ENCODE results near the gene AEBP2.
"Not testable (repeated sequence)": the region's sequence is repeated elsewhere in the genome, so short reads cannot be mapped to it uniquely, and the experiment has no call there.

AEBP2 gene

DNA sequence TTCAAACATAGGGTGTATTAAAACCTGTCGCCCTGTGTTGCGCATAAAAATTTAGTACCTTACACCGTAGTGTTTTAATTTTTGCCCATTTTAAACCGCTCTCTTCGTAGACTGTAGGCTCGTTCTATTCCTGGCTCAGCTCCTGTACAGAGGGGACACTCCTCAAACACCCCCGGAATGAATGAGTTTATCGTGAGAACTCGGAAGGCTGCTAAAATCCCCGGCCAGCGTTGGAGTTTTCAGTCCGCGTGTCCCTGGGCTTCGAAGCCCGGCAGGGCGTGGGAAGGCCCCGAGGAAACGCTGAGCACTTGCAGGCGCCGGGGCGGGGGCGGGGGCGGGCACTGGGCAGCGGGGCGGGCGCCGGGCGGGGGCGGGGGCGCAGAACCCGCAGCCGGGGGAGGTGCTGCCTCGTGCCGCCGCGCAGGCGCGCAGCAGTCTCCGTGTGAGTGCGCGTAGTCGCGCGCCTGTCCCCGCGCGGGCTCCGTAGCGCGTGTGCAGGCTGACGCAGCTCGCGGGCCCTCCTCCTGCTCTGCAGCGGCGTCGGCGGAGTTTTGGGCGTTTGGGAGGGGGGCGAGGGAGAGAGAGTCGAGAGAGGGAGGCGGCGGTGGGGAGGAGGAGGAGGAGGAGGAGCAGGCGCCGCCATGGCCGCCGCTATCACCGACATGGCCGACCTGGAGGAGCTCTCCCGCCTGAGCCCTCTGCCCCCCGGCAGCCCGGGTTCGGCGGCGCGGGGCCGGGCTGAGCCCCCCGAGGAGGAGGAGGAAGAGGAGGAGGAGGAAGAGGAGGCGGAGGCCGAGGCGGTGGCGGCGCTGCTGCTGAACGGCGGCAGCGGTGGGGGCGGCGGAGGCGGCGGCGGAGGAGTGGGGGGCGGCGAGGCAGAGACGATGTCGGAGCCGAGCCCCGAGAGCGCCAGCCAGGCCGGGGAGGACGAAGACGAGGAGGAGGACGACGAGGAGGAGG lies at the start of gene AEBP2:
AEBP2 (plus strand) TSS at position 434 of the 960 bp plus-strand sequence; CDS start at position 642, 208 bp downstream.
- FAIRE-seq = no peak

GRCh38 chr12:19390051-19390598 lies 49.2 kb upstream of the AEBP2 start:
- FAIRE-seq = no peak

DNA sequence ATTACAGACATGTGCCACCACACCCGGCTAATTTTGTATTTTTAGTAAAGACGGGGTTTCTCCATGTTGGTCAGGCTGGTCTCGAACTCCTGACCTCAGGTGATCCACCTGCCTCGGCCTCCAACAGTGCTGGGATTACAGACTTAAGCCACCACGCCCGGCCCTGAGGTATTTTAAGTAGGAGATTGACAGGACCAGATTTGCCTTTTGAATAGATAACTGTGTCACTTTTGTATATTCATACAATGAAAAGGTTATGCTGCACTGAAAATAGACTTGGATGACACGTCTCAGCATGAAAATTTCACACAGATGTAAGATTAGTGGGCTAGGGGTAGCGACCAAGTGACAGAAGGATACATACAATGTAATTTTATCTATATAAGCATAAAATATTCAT lies 46.6 kb upstream of the AEBP2 start:
- not testable (repeated sequence) for FAIRE-seq

- no peak for FAIRE-seq
Measured at GRCh38 chr12:19394385-19394784, 44.9 kb upstream of the AEBP2 start.

DNA sequence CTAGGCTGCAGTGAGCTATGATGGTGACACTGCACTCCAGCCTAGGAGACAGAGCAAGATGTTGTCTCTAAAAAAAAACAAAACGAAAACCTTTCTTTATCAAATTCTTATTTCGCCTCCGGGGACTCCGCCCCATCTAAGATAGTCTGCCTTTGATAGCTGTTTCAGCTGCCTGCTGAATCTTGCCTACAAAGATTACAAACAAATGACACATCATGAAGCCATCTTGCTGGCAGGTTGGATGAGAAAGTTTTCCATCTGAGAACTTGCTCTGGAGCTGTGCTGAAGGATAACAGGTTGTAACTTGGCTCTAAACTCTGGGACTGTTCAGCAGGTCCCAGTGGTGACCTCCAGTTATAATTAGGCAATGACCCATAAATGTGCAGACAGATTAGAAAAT lies 41.8 kb upstream of the AEBP2 start:
- FAIRE-seq = no peak

DNA sequence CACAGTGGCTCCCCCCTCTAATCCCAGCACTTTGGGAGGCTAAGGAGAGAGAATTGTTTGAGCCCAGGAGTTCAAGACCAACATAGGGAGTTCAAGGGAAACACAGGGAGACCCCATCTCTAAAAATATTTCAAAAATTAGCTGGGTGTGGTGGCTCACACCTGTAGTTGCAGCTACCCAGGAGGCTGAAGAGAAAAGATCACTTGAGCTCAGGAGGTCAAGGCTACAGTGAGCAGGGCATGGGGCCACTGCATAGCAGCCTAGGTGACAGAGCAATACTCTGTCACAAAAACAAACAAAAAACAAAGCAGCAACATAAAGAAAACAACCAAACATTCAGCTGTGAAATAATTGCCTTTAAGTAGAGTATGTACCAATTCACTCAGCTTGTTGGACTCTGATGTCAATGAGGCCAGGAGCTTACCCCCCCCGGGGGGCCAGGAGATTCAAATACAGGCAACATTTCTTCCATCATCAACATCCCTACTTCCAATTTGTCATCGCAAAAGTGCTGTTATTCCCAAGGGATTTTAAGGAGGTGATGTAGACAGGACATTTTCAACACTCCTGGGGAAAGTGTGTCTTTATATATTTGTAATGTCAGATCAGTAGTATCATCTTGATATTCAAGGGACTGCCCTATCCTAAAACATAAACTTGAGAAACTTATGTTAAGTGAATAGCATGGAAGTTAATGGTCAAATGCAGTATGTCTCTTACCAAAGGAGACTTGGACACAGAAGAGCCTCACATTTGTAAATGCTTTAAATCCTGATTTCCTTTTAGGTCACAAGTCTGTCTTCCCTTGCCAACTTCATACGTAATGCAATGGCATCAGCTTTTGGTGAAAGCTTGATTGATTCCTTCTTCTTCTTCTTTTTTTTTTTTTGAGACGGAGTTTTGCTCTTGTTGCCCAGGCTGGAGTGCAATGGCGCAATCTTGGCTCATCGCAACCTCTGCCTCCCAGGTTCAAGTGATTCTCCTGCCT lies 40.6 kb upstream of the AEBP2 start:
- no peak for FAIRE-seq

GRCh38 chr12:19400649-19401285 lies 38.5 kb upstream of the AEBP2 start:
- not testable (repeated sequence) for FAIRE-seq

DNA sequence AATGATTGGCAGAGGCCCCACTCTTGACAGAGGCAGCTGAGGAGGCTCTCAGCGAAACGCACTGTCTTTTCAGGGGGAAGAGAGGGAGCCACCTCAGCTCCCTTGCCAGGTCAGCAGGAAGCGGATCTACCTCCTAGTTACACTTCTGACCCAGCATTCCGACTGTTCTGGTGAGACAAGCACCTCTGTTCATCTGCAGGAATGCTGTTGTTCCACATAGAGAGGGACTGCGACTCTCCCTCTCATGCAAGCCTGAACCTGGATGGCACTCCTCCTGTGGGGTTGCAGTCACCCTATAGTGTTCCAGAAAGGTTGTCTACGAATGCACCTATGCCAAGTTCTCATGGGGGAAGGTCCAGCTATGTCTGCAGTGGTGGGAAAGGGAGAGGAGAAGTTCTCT lies 37.1 kb upstream of the AEBP2 start:
- no peak for FAIRE-seq

DNA sequence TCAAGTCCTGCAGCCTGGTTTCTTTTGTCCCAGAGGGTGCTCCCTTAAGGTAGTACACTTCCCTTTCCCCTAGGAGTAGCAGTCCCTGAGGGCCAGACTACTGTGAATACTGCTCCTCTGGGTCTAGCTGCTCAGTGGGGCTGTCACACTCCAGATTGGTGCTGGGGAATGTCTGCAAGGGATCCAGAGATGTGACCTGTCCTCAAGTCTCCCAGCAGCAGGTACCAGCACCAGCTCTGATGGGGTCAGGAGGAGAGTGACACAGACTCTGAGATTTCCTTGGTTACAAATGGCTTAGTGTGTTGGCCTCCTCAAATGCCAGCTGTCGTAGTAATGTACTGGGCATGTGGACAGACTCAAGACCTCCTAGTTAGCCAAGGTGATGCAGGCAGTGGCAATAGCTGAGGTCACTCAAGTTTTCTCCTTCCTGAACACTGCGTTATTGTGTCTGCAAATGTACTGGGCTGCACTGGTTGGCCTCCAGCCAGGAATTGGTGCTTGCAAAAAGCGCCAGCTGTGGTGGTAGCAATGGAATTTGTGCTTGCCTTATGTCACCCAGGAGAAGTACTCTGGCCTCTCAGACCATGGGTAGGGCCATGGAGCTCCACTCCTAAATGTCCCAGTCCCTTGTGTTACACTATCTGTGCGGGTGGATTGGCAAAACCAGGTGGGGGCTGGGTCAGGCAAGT lies 36.4 kb upstream of the AEBP2 start:
- FAIRE-seq = peak; percentile 5

GRCh38 chr12:19404242-19404880 lies 34.9 kb upstream of the AEBP2 start:
- FAIRE-seq = no peak

GRCh38 chr12:19409376-19409775 lies 29.9 kb upstream of the AEBP2 start:
- FAIRE-seq = no peak

DNA sequence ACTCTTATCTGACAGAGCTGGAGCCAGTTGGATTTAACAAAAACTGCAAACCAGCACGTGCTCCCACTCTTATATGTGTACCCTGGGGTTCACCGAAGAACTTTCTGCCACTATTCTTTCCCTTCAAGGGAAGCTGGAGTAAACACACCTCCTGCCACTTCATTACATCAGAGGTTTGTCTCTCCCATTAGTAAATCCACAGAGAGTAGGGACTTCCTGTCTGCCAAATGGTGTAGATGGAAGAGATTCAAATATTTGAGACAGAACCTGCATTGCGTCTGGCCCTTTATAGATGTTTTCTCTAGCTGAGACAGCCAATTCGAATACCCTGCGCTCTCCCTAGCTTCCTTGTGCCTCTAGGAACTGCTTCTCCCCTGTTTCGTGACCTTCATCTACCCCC lies 29.1 kb upstream of the AEBP2 start:
- FAIRE-seq = no peak

DNA sequence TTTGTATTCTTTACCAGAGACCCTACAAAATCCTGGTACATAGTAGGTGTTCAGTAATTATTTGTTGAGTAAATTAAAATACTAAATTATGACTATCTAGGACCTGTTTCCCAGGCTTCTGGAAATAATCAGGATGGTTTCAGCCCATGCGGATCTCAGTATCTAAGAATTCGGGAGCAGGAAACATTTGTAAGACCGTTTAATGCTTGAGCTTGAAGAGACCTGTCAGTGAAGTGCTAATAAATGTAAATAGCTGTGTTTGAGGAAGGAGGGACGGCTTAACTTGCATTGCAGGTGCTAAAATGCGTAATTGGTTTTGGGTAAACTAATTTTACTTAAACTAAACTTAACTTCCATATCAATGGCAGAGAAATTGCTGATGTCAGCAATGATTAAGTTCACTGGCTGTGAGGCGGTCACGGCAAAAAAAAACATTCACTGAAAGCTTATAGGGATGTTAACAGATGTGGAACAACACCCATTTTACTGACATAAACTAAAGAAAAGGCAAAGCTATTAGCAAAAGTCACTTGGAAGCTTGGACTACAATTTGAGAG lies 28.6 kb upstream of the AEBP2 start:
- no peak for FAIRE-seq

GRCh38 chr12:19411234-19412204 lies 27.8 kb upstream of the AEBP2 start:
- no peak for FAIRE-seq

DNA sequence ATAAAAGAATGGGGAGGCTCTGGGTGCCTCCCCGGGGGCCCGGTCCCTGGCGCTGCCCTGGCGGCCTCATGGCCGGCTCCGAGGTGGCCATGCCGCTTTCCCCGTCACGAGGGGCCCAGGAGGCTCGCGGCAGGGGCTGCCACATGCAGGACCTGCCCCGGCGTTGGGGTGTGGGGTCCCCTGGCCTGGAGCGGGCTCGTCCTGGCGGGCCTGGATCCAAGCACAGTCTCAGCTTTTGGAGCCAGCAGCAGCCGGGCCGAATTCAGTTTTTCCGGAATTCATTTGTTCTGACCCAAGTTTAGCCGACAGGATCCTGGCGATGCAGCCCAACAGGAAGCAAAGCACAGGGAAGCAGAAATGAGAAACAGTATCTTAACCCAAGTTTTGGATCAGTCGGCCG lies 26.4 kb upstream of the AEBP2 start:
- no peak for FAIRE-seq

DNA sequence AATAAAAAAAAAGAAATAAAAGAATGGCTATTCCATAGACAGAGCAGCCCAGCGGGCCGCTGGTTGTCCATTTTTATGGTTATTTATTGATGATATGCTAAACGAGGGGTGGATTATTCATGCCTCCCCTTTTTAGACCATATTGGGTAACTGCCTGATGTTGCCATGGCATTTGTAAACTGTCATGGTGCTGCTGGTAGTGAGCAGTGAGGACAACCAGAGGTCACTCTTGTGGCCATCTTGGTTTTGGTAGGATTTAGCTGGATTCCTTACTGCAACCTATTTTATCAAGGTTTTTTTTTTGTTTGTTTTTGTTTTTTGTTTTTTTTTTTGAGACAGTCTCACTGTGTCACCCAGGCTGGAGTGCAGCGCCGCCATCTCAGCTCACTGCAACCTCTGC lies 25.7 kb upstream of the AEBP2 start:
- FAIRE-seq = not testable (repeated sequence)

DNA sequence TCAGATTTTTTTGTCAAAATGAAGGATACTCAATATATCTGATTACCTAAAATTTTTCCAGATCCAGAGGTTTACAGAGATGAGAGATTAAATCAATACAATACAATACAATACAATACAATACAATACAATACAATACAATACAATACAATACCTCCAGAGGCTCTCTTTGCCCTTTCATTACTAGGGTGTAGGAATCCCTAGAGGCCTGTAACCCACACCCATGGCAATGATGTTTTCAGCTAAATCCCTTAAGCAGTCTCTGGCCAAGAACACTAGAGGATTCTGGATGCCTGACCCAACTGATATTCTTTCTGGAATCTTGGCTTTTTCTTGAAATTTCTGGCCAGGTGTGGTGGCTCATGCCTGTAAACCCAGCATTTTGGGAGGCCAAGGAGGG lies 23.7 kb upstream of the AEBP2 start:
- FAIRE-seq = no peak

DNA sequence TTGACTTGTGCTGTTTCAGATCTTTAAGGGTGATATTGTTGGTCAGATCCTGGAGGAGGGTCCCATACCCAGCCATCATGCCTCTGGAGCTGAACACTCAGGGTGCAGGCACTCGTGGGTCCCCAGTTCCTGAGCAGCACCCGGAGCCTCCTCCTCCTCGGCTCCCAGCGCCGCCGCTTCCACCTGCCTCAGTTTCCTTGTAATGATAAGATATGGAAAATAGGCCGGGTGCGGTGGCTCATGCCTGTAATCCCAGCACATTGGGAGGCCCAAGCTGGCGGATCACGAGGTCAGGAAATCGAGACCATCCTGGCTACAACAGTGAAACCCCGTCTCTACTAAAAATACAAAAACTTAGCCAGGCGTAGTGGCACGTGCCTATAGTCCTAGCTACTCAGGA lies 20.2 kb upstream of the AEBP2 start:
- FAIRE-seq = no peak

- no peak for FAIRE-seq
Measured at GRCh38 chr12:19421503-19422282, 17.6 kb upstream of the AEBP2 start.

All from islet of Langerhans (tissue), 1 donor.